PC-9 (cell line): ENCODE measurements around the gene PNMA6E. TPM values are rescaled to one million over a fixed set of nuclear protein-coding genes. Genes with fewer than 3 reads are reported as not detected.

ENCODE experiments used
- BruUV-seq: library from RNA; stranded (reverse); fragments of 400-500 nt; replicated peaks from 2 replicates; lab custom pipeline; 2021; lab: Mats Ljungman, UMichigan
- CTCF ChIA-PET: fragments of 300-600 bp; sonication (Branson Sonifier 250); formaldehyde crosslinking; loops from one replicate; lab custom pipeline; 2022; ENCODE audit warnings: antibody characterized with exemption; lab: Charles Lee
- POLR2A ChIA-PET: fragments of 300-600 bp; sonication (Branson Sonifier 250); formaldehyde crosslinking; loops from one replicate; lab custom pipeline; 2022; ENCODE audit warnings: antibody characterized with exemption; ENCODE audit not compliant: unreplicated experiment; lab: Charles Lee
- DNase-seq, 2 experiments: peaks; one replicate each; pipeline versions ENCODE4 v3.0.0 to v3.0.0-alpha.2; 2015 to 2022; ENCODE audit warnings: mixed read lengths in 1 of 2
- H2AFZ ChIP-seq: fragments of 200-600 bp; sonication (generic); 2 replicates; pipeline ENCODE4 v1.8.1; 2017; ENCODE audit warnings: antibody characterized with exemption
- H3F3A ChIP-seq: fragments of 200-600 bp; sonication (generic); 2 replicates; pipeline ENCODE4 v1.8.1; 2017; ENCODE audit warnings: antibody characterized with exemption, mild to moderate bottlenecking, low read depth; ENCODE audit not compliant: insufficient read depth
- H3K27ac ChIP-seq: fragments of 200-600 bp; sonication (generic); 2 replicates; pipeline ENCODE4 v1.6.1; 2016; ENCODE audit warnings: mixed run types
- H3K27me3 ChIP-seq: fragments of 200-600 bp; sonication (generic); 2 replicates; pipeline ENCODE4 v1.6.1; 2016; ENCODE audit warnings: low read depth, mixed run types; ENCODE audit not compliant: insufficient read depth
- H3K36me3 ChIP-seq: fragments of 200-600 bp; sonication (generic); 2 replicates; pipeline ENCODE4 v1.6.1; 2016; ENCODE audit warnings: low read depth, mixed run types
- H3K4me1 ChIP-seq: fragments of 200-600 bp; sonication (generic); replicated peaks from 2 replicates; pipeline ENCODE4 v1.6.1; 2016; ENCODE audit warnings: mixed run types; ENCODE audit not compliant: insufficient read depth
- H3K4me2 ChIP-seq: fragments of 200-600 bp; sonication (generic); 2 replicates; pipeline ENCODE4 v1.6.1; 2017; ENCODE audit warnings: mixed run types
- H3K4me3 ChIP-seq: fragments of 200-600 bp; sonication (generic); 2 replicates; pipeline ENCODE4 v1.6.1; 2016; ENCODE audit warnings: mixed run types
- H3K79me2 ChIP-seq: fragments of 200-600 bp; sonication (generic); 2 replicates; pipeline ENCODE4 v1.6.1; 2017; ENCODE audit warnings: low read depth, mixed run types
- H3K9me2 ChIP-seq: fragments of 200-600 bp; sonication (generic); 2 replicates; pipeline ENCODE4 v1.8.1; 2017; ENCODE audit warnings: mild to moderate bottlenecking; ENCODE audit not compliant: insufficient read depth
- H3K9me3 ChIP-seq: fragments of 200-600 bp; sonication (generic); 2 replicates; pipeline ENCODE4 v1.8.1; 2016; ENCODE audit warnings: low read depth; ENCODE audit not compliant: insufficient read depth
- H4K20me1 ChIP-seq: fragments of 200-600 bp; sonication (generic); 2 replicates; pipeline ENCODE4 v1.8.1; 2017; ENCODE audit not compliant: insufficient read depth
- EZH2 ChIP-seq: fragments of 200-600 bp; sonication (generic); IDR thresholded peaks from 2 replicates; pipeline ENCODE4 v1.8.0; 2017; ENCODE audit warnings: antibody characterized with exemption, low read depth
- intact Hi-C: fragments of 100-400 bp; cut with micrococcal nuclease; formaldehyde crosslinking; loops from one replicate; pipeline ENCODE4 v1.10.0; 2022; ENCODE audit not compliant: unreplicated experiment
- total RNA-seq: library from RNA; stranded (reverse); gene quantifications from 2 replicates; pipeline ENCODE4 v1.2.3, GENCODE V29; 2021
- TF ChIP-seq, protein P1 (sequence below): fragments of 200-600 bp; sonication (generic); conservative IDR thresholded peaks from 2 replicates; pipeline ENCODE4 v1.6.1; 2017; ENCODE audit warnings: mixed run types, antibody characterized with exemption, mild to moderate bottlenecking, moderate library complexity

The PNMA6E gene
- total RNA-seq, 1 experiment from 2014 or later: not detected

DNA sequence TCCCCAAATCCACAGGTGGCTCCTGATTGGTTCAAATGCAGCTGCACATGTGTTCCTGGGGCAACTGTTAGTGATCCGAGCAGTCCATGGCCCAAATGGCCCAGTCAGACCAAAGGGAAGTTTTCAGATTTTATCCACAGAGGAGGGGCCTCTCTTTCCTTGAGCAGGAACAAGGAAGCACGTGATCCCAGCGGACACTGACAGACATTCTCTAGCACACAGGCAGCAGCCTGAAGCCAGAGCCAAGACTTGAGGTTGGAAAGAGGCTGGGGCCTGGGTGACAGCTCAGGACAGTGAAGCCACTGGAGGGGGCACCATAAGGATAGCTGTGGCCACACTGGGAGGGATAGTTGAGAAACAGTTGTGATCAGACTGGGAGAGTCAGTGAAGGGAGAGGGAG lies 6.6 kb upstream of the PNMA6E start:
- Histone ChIP-seq H3K9me3 (no peaks in the 10 kb centered on the region), H4K20me1 (no peaks in the 10 kb centered on the region), H3F3A (no peaks in the 10 kb centered on the region), H2AFZ (no peak overlapping the region), H3K36me3 (no peaks in the 10 kb centered on the region), H3K9me2 (no peaks in the 10 kb centered on the region), H3K4me1 (no peaks in the 10 kb centered on the region), H3K27ac (no peak overlapping the region), H3K27me3 (peaks cover 72% of the 10 kb centered on the region), H3K4me3 (no peak overlapping the region), H3K4me2 (no peak overlapping the region), H3K79me2 (no peaks in the 10 kb centered on the region)
- BruUV-seq: no TSS peak
- CTCF ChIA-PET: no interaction called here
- POLR2A ChIA-PET: no interaction called here
- intact Hi-C loops: no loop called here
- DNase-seq: no peak
- no peak for TF ChIP-seq EZH2
- TF ChIP-seq, protein P1, sequence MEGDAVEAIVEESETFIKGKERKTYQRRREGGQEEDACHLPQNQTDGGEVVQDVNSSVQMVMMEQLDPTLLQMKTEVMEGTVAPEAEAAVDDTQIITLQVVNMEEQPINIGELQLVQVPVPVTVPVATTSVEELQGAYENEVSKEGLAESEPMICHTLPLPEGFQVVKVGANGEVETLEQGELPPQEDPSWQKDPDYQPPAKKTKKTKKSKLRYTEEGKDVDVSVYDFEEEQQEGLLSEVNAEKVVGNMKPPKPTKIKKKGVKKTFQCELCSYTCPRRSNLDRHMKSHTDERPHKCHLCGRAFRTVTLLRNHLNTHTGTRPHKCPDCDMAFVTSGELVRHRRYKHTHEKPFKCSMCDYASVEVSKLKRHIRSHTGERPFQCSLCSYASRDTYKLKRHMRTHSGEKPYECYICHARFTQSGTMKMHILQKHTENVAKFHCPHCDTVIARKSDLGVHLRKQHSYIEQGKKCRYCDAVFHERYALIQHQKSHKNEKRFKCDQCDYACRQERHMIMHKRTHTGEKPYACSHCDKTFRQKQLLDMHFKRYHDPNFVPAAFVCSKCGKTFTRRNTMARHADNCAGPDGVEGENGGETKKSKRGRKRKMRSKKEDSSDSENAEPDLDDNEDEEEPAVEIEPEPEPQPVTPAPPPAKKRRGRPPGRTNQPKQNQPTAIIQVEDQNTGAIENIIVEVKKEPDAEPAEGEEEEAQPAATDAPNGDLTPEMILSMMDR: no peak

DNA sequence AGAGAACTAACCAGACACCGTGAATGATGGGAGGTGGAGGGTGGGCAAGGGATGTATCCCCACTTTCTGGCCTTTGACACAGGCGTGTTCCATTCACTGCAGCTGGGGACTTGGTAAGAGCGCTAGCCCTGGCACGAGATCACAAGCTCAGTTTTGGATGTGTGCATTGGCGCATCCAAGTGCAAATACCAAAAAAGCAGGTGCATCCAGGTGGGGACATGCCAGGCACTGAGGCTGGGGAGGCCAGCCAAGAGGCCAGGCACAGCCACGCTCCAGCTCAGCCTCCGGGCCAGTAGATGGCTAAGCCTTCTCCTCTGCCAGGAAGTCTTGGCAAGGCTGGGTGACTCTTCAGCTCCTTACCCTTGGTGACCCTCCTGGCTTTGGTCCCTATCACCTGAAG lies 5.8 kb upstream of the PNMA6E start:
- H3K36me3 ChIP-seq: no peaks in the 10 kb centered on the region
- no peaks in the 10 kb centered on the region for H3K9me3 ChIP-seq
- no peaks in the 10 kb centered on the region for H3K79me2 ChIP-seq
- H3K4me1 ChIP-seq: no peaks in the 10 kb centered on the region
- no peaks in the 10 kb centered on the region for H4K20me1 ChIP-seq
- no peaks in the 10 kb centered on the region for H3F3A ChIP-seq
- intact Hi-C loops: no loop called here
- no peak overlapping the region for H3K4me3 ChIP-seq
- no peak overlapping the region for H3K4me2 ChIP-seq
- DNase-seq: no peak
- ChIA-PET CTCF (no interaction called here), POLR2A (no interaction called here)
- BruUV-seq: no TSS peak
- peaks cover 69% of the 10 kb centered on the region for H3K27me3 ChIP-seq
- no peak overlapping the region for H3K27ac ChIP-seq
- no peak for TF ChIP-seq EZH2
- TF ChIP-seq, protein P1: no peak
- no peaks in the 10 kb centered on the region for H3K9me2 ChIP-seq
- no peak overlapping the region for H2AFZ ChIP-seq

DNA sequence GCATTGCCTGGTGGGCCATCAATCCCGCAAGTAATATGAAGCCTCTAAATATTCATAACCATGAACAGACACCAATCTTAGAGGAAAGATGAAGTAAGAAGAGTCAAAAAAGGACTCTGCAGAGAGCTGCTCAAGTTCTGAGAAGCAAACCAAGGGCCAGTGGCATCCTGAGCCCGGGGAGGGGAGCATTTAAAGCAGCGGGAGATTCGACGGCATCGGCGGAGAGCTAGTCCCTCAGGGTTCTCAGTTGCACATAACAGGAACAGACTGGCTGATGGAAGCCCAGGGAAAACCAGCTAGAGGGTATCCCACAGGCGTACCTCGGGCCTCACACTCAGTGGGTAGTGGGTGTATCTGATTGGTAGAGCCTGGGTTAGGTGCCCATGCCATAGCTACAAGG lies 4.9 kb upstream of the PNMA6E start:
- H3K4me2 ChIP-seq: no peak overlapping the region
- H3K9me3 ChIP-seq: no peaks in the 10 kb centered on the region
- no peak overlapping the region for H2AFZ ChIP-seq
- intact Hi-C loops: no loop called here
- CTCF ChIA-PET: no interaction called here
- no peak overlapping the region for H3K4me3 ChIP-seq
- no peak for TF ChIP-seq EZH2
- TF ChIP-seq, protein P1: no peak
- H3K9me2 ChIP-seq: no peaks in the 10 kb centered on the region
- H3K79me2 ChIP-seq: no peaks in the 10 kb centered on the region
- H3K27me3 ChIP-seq: peaks cover 71% of the 10 kb centered on the region
- no peaks in the 10 kb centered on the region for H3F3A ChIP-seq
- H3K27ac ChIP-seq: no peak overlapping the region
- no peaks in the 10 kb centered on the region for H3K36me3 ChIP-seq
- H3K4me1 ChIP-seq: no peaks in the 10 kb centered on the region
- no peak for DNase-seq
- no TSS peak for BruUV-seq
- POLR2A ChIA-PET: no interaction called here
- H4K20me1 ChIP-seq: no peaks in the 10 kb centered on the region
